ENCODE data around the gene ABCA1. TPM values are rescaled to one million over a fixed set of nuclear protein-coding genes. Genes with fewer than 3 reads are reported as not detected.

ABCA1 gene
- polyA plus RNA-seq, 3 donors = 2.0 to 5.1 (median 2.7) TPM

DNA sequence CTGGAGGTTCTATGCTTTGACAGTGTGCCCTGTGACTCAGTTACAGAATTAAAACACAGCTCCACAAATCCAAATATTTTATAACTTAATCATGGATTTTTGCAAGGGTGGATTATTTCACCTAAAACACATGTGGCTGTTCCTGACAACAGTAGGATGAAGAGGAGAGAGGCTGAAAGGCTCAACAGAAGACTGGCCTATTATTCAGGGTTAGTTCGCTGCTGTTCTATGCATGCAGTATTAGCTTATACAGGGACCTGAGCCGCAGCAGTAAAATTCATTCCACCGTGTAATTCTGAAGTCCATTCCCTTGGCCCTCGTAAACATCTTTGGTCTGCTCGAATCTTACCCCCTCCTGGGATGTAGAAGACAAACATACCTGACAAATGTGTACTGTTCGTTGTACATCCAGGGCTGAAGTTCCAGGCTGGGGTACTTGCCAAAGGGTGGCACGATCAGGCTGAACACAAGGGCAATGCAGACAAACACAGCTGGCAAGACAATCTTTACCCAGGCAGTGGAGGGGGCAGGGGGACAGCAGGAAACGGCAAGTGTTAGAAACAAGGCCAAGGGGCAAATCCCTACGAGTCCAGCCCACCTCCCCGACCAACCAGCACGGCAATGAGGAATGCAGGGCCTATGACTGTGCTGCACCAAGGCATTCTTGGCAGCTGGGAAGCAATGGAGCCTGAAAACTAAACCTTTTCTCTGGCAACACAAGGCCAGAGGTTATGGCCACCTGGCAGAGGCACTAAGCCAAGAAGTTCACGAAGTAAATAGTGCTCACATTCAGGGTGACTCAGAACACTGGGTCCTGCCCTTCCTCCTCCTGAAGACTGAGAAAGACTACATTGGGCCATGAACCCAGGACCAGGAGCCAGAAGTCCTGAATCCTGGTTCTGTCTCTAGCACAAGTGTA lies 117.3 kb downstream of the ABCA1 start:
- peaks cover 76 to 90% of the 10 kb centered on the region in 2 donors for H3K36me3 Mint-ChIP-seq

DNA sequence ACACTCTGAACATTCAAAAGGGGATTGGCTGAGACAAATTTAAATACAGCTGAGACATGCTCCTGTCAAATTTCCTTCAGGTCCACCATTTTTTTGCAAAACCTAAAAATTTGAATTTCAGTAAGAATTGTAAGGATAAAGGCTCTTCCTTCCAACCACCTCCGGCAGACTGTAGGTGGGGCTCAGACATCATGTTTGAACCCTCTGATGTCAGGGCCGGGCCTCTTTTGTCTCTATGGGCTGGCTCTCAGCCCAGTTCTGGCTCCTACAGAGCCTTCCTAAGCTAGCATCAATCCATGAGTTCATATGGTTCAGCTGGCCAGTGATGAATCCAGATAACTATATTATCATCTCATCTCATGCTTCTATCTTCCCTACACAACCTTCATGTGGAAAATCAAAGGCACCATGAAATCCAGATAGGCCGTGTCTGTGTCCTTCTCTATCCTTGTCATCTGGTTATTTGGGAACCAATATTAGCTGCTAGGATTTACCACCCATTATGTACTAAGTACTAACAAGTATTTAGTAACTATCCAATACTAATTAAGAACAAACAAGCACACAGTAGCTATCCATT lies 119.8 kb downstream of the ABCA1 start:
- Histone ChIP-seq H3K4me1 (ENCODE audit: control insufficient read depth in 1 of 2, insufficient read depth in 2 of 2, low read length in 2 of 2) (no peaks in the 10 kb centered on the region), H3K27me3 (ENCODE audit: control insufficient read depth in 2 of 2, insufficient read depth in 2 of 2, low read length in 2 of 2) (no peaks in the 10 kb centered on the region), H3K9ac (ENCODE audit: insufficient read depth, low read length, poor library complexity, severe bottlenecking) (no peak overlapping the region), H2AFZ (ENCODE audit: insufficient read depth, low read depth, low read length, poor library complexity, severe bottlenecking) (no peak overlapping the region), H3K27ac (ENCODE audit: low read depth in 1 of 2, low read length in 2 of 2) (no peak overlapping the region), H3K9me3 (replicated peaks in 1 of 2; ENCODE audit: control insufficient read depth in 1 of 2, insufficient read depth in 1 of 2, low read length in 2 of 2) (no peaks in the 10 kb centered on the region), H3K4me3 (replicated peaks in 1 of 3; ENCODE audit: low read depth in 2 of 3, low read length in 3 of 3) (no peak overlapping the region), H3K79me2 (ENCODE audit: insufficient read depth, low read length) (no peaks in the 10 kb centered on the region), H3K36me3 (replicated peaks in 1 of 2; ENCODE audit: control insufficient read depth in 1 of 2, insufficient read depth in 2 of 2, low read length in 2 of 2) (peaks cover 81 to 90% of the 10 kb centered on the region in 2 donors), H3K4me2 (replicated peaks; ENCODE audit: extremely low read depth, low read length, poor library complexity, severe bottlenecking) (no peak overlapping the region), H4K20me1 (ENCODE audit: insufficient read depth, low read length) (no peaks in the 10 kb centered on the region)
- H3K4me1 Mint-ChIP-seq = no peaks in the 10 kb centered on the region
- H3K36me3 Mint-ChIP-seq = peaks cover 75 to 90% of the 10 kb centered on the region in 2 donors
- no peak overlapping the region for H3K27ac Mint-ChIP-seq
- H3K4me3 Mint-ChIP-seq = no peak overlapping the region
- H3K9me3 Mint-ChIP-seq = no peaks in the 10 kb centered on the region
- TF ChIP-seq, protein P1, sequence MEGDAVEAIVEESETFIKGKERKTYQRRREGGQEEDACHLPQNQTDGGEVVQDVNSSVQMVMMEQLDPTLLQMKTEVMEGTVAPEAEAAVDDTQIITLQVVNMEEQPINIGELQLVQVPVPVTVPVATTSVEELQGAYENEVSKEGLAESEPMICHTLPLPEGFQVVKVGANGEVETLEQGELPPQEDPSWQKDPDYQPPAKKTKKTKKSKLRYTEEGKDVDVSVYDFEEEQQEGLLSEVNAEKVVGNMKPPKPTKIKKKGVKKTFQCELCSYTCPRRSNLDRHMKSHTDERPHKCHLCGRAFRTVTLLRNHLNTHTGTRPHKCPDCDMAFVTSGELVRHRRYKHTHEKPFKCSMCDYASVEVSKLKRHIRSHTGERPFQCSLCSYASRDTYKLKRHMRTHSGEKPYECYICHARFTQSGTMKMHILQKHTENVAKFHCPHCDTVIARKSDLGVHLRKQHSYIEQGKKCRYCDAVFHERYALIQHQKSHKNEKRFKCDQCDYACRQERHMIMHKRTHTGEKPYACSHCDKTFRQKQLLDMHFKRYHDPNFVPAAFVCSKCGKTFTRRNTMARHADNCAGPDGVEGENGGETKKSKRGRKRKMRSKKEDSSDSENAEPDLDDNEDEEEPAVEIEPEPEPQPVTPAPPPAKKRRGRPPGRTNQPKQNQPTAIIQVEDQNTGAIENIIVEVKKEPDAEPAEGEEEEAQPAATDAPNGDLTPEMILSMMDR (IDR thresholded peaks at IDR 0.05) = peak; percentile 27
- peak in 1 of 3 donors; percentile 7 for DNase-seq
- 56% methylated on average over 2 of the region's 3 CpGs for WGBS (ENCODE audit: insufficient coverage)
- H3K27me3 Mint-ChIP-seq (ENCODE audit: low read depth in 3 of 3) = no peaks in the 10 kb centered on the region
- intact Hi-C loops (cut with micrococcal nuclease) = no loop called here

More for the DNA sequence above, 117.3 kb downstream of the ABCA1 start:
- Histone ChIP-seq H3K9ac (ENCODE audit: insufficient read depth, low read length, poor library complexity, severe bottlenecking) (no peak overlapping the region), H3K27me3 (ENCODE audit: control insufficient read depth in 2 of 2, insufficient read depth in 2 of 2, low read length in 2 of 2) (no peaks in the 10 kb centered on the region), H3K9me3 (replicated peaks in 1 of 2; ENCODE audit: control insufficient read depth in 1 of 2, insufficient read depth in 1 of 2, low read length in 2 of 2) (no peaks in the 10 kb centered on the region), H3K4me3 (replicated peaks in 1 of 3; ENCODE audit: low read depth in 2 of 3, low read length in 3 of 3) (no peak overlapping the region), H2AFZ (ENCODE audit: insufficient read depth, low read depth, low read length, poor library complexity, severe bottlenecking) (no peak overlapping the region), H3K27ac (ENCODE audit: low read depth in 1 of 2, low read length in 2 of 2) (no peak overlapping the region), H4K20me1 (ENCODE audit: insufficient read depth, low read length) (no peaks in the 10 kb centered on the region), H3K4me1 (ENCODE audit: control insufficient read depth in 1 of 2, insufficient read depth in 2 of 2, low read length in 2 of 2) (no peaks in the 10 kb centered on the region), H3K4me2 (replicated peaks; ENCODE audit: extremely low read depth, low read length, poor library complexity, severe bottlenecking) (no peak overlapping the region), H3K36me3 (replicated peaks in 1 of 2; ENCODE audit: control insufficient read depth in 1 of 2, insufficient read depth in 2 of 2, low read length in 2 of 2) (peaks cover 77 to 90% of the 10 kb centered on the region in 2 donors), H3K79me2 (ENCODE audit: insufficient read depth, low read length) (no peaks in the 10 kb centered on the region)
- Mint-ChIP-seq H3K27ac (no peak overlapping the region), H3K9me3 (peaks cover 0 to 1% (median 0%) of the 10 kb centered on the region in 7 donors), H3K27me3 (ENCODE audit: low read depth in 3 of 3) (no peaks in the 10 kb centered on the region), H3K4me1 (no peaks in the 10 kb centered on the region), H3K4me3 (no peak overlapping the region)
- TF ChIP-seq, protein P1 (IDR thresholded peaks at IDR 0.05) = no peak
- WGBS (ENCODE audit: insufficient coverage) = 96% methylated on average over 12 of the region's 12 CpGs
- intact Hi-C loops (cut with micrococcal nuclease) = loop anchor here in 1 of 2 donors (10.0 kb wide), 1 partner anchor 614 kb away; no protein-coding TSS in a partner anchor
- no peak for DNase-seq

Data from CD14-positive monocyte (primary cell).